ENCODE data around the gene ALCAM.

Gene ALCAM

DNA sequence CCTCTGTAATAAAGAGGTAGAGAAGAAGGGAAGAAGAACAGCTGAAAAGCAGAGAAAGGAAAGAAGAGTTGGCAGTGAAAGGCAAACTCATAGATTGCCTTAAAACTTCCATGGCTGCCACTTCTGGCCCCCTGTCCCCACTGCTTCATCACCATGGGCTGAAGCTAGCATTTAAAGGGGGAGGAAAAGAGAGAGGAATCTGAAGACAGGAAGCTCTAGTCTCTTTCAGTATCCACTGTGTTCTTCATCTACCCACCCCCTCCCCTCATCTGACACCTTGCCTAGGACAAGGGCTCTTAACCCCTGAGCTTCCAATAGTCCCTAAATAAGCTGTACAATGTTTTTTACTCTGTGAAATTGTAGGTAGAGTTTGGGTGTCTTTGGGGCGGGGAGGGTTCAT, 60.6 kb downstream of the ALCAM start:
- DNase-seq (ENCODE audit: low read depth, low spot score): no peak

DNA sequence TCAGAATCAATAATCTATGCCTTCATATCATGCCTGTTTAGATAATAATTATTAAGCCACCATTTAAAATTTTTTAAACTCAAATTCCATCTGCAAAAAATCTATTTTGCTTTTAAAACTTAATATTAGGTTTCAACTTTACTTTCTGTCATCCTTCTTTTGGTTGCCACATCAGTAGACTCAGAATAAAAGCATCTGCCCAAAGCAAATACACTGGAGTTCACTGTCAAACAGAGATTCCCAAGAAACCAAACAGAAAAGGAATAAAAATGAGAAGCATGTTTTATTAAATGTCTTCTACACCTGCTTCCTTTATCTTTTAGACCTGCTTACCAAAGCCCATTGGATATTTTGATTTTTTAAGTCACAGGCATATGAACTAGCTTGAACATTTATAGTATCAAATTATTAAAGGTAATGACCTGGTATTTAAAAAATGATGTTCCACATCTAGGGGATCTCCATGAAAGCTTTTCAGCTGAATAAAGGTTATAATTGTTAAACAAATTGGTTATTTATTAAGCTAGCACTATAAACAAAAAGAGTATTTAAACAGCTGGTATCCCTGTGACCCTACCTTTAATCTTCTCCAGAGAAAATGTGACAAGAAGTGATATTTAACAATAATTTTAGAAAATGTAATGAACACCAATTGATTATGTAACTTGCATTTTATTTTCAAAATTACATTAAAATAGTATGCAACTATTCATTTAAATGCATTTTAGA, 62.5 kb downstream of the ALCAM start:
- no peak for DNase-seq (ENCODE audit: low read depth, low spot score)

DNA sequence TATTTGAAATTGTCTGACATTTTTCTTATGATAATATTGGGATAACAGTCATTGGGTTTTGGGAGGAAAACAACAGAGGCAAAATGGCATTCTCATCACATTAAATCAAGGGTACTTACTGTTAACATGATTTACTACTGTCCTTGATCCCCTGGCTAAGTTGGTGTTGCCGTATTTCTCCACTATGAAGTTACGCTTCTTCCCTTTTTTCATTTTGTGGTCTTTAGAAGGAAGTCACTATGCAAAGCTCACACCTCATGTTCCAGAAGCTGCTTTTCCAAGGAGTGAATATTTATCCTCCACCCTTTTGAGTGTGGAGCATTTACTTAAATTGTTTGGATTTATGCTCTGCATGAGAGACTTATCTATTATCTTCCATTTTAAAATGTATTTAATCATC, 63.7 kb downstream of the ALCAM start:
- no peak for DNase-seq (ENCODE audit: low read depth, low spot score)

DNA sequence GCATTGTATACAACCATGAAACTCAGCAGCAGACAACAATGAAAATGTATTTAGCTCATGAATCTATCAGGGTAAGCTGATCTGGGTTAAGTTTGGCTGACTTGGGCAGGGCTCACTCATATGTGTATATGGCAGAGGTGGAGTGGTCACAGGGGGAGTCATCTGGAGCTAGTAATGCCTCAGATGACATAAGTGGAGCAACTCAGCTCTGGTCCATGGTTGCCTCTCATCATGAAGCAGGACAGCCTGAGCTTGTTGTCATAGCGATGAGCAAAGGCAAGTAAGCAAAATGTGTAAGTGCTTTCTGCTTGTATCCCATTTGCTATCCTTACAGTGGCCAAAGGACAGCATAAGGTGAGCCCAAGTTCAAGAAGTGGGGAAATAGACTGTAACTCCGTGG, 64.5 kb downstream of the ALCAM start:
- DNase-seq (ENCODE audit: low read depth, low spot score): no peak

DNA sequence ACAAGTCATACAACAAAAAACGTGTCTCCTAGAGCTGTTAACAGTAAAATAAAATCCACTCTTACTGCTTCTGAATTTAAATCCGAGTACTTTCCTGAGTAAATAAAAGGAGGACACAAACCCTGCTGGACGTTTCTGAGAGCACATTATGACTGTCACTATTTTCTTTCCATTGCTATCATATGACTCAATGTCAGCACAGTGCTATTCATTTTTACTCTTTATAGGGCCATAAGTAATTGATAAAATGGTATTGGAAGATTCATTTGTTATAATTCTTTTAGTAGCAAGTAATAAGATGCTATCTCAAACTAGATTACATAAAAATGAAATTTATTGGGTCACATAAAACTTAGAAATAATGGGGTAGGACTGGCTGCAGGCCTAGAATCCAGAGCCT, 68.6 kb downstream of the ALCAM start:
- DNase-seq (ENCODE audit: low read depth, low spot score): no peak

DNA sequence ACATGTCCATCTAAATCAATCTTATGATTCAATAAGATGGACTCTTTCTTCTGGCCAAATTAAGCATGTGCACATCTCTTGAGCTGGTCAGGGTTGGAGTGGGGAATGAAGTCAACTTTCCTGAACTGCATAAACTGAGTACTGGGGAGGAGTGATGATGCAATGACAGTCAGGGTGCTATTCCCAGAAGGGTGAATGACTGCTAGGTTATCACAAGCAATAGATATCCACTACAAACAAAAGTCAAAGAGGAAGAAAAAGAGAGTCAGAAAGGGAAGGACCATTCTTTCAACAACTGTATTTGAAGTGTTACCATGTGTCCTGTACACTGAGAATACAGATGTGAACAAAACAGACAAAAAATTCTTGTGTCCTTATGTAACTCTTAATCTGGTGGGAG, 70.0 kb downstream of the ALCAM start:
- DNase-seq (ENCODE audit: low read depth, low spot score): no peak

DNA sequence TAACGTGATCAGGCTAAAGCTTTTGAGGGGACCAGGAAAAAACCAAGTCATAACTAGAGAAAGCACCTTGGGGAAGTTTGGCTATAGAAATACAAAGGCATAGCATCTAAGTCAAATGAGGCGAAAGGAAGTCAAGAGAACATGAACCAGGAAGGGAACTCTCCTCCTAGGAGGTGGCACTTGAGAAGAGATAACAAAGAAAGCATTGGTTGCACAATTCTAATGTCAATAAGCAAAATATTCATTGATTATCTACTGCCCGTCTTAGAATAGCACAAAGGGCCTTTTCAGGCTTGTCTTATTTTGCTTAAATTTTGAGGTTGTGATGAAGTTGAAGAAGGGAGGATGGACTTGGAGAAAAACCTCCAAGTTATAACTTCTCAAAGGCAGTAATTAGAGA, 73.4 kb downstream of the ALCAM start:
- no peak for DNase-seq (ENCODE audit: low read depth, low spot score)

DNA sequence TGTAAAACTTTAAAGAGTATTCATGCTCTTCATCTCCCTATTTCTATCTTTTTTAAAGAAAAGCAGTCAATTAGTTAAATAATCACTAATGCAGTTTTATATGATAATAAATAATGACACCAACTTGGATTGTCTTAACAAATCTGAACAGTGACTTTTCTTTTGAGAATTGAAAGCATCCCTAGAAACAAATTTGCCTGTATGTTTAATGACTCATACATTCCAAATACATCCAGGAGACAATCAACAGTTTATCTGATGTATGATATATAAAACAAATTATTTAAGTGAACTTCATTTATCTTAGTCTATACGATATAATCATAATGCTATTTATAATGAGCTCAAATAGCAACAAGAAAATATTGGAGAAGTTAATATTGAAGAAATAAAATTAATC, 78.0 kb downstream of the ALCAM start:
- DNase-seq (ENCODE audit: low read depth, low spot score): no peak

DNA sequence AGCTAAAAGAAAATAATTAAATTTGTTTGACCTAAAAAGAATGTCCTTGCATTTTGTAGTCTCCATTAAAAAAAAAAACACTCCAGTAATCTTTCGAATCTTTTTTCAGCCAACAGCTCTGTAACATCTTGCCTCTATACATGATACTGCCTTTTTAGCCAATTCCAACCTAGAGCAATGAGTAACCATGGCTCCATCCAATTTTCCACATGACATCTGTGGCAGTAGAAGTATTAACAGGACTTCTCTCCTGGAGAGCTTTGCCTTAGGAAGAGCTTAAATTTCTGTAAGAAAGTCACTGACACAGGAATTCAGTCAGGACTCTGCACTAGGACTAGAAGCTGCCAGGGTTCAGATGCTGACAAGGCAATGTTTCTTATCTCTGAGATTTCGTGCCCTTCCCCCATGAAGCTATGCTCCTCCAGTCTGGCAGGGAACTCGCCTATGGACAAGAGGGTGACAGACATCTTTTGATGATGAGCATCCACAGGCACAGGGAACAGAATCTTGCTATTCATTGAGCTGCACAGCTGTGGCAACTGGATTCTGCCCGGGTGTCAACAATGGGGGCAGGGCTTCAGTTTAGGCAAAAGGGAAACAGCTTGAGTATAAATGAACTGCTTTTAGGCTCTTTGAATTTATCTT, 81.8 kb downstream of the ALCAM start:
- peak; percentile 13 for DNase-seq (ENCODE audit: low read depth, low spot score)

DNA sequence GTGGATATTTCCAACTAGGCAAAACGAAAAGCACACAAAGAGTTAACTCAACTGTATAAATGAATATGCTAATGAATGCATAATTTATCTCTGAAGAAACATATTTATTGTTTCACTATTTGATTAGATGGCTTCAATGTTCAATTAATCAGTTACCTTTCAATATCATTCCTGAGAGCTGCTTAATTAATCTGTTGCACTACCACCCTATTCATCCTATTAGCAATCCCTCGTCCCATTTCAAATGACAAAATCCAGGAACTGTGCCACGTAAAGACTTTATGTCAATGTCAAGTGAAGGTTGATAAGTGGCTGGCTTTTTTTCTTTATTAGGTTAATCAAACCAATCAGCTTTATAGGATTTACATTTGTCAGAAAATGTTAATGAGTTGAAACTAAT, 82.7 kb downstream of the ALCAM start:
- DNase-seq (ENCODE audit: low read depth, low spot score): no peak

DNA sequence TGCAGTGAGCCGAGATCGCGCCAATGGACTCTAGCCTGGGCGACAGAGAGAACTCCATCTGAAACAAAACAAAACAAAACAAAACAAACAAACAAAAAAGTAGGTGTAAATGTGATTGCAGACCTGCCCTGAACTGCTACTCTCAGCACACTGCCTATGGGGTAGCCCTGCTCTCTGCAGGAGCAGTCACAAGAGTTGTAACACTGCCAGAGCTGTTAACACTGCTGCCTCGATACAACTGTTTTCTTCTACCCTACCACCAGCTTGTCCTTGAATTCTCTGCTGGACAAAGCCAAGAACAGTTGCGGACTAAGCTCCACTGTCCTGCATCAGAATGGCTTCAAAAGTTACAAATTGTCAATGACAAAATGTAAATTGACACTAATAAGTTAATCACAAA, 89.3 kb downstream of the ALCAM start:
- no peak for DNase-seq (ENCODE audit: low read depth, low spot score)

DNA sequence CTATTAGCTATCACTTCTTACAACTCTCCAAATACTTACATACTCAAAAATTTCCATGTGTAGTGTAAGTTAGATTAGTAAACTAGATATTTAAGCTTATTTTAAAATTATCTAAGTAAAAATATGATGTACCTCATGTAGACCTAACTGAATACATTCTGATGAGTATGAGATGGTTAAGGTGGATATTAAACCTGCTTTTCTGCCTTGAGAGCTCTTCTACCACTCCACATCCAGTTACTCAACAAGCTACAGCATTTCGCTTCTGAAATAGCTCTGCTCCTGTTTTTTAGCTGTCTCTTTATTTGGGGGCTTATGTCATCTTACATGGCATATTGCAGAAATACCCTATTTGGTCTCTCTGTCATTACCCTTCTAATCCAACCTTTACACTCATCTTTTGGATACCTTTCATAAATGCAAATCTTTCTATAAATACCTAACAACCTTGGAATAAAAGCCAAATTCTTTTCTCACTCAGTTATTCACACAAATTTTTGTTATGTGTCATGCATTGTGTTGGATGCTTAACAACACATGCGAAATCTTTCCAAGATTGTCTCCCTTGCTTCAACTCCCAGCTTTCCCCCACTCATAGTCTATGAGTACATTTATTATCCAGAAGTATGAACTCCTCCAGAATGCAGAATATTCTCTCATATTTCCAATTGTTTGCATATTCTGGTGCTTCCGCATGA, 92.0 kb downstream of the ALCAM start:
- DNase-seq (ENCODE audit: low read depth, low spot score): peak; percentile 43

DNA sequence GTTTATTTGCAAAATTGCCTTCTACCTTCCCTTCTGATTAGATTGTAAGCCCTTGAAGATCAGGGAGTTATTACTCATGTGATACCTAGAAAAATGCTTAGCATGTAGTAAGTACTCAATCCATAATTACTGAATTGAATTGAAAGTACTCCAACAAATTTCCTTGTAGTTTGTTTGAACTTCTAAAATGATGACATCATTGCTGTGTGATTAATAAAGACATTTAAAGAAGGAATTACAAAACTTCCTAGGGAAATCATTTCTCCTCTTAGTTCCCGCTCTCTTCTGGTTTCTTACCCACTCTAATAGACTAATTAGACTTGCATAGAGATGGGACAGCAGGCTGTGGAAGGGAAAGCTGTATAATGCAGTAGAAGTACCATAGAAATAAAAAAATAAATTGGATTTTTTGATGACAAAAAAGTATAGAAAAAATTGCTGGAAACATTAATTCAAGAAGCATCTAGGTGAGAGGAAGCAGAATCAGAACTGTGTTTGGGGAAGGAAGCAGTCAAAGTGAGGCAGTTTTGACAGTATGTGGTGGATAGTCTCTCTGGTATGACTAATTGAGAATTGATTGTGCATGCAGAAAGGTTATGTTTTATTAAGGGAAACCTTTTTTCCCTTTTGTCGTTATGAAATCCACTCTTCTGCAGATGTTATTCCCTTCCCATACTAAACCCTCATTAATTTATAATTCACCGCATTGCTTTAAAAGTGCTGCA, 93.0 kb downstream of the ALCAM start:
- DNase-seq (ENCODE audit: low read depth, low spot score): no peak

DNA sequence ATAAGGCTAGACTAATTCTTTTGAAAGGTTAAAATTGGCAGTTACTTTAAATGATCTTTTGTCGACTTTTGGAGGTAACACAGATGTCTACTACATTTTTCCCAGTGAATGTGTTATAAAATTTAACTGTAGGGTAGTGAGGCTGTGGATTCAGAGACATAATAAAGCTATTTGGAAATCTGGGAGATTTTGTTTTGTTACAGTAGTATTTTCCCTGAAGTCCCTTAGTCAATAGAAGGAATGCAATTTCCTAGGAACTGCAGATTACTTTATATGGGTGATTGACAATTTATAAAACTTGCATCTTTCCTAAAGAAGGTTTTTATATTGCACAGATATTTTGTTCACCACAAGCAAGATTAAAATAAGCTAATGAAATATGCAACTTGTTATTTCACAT, 96.9 kb downstream of the ALCAM start:
- no peak for DNase-seq (ENCODE audit: low read depth, low spot score)

DNA sequence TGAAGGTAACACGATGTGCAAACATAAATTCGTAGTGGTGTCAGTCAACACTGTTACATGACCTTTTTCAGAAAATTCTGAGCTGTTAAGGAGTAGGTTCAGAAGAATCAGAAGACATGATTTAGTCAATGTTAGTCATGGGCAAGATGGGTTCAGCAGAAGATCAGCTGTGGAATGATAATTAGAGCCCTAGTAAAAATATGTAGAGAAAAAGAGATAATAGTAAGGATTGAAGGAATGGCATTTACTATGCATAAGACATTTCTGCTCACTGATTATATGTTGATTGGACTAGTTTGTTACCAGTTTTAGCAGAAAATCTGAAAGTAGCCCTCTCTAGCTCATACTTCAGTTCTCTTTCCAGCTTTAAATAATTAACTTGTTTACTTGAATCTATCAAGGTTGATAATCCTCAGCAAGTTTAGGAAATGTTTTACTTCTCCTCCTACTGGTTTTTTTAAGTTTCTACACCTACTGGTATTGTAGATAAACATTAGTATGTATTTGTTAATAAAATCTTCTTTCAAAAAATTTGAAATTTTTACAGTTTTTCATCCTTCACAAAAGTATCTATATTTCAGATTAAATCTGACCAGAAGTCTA, 98.6 kb downstream of the ALCAM start:
- no peak for DNase-seq (ENCODE audit: low read depth, low spot score)

DNA sequence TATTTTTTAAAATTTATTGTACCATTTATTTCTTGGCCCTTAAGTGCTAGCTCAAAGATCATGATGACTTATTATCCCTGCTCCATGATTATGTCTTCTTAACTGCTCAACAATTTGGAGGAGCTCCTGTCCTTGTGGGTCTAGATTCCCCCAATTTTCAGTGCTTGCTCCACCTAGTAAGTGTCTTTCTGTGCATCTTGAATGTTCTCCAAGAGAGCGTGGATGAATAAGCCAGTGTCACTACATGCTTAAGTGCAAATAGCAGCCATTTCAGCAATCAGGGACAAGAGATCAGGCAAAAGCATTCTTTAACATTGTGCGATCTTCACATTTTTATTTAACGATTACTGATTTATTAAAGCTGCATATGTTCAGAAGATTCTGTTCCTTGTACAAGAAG, 99.4 kb downstream of the ALCAM start:
- DNase-seq (ENCODE audit: low read depth, low spot score): no peak

DNA sequence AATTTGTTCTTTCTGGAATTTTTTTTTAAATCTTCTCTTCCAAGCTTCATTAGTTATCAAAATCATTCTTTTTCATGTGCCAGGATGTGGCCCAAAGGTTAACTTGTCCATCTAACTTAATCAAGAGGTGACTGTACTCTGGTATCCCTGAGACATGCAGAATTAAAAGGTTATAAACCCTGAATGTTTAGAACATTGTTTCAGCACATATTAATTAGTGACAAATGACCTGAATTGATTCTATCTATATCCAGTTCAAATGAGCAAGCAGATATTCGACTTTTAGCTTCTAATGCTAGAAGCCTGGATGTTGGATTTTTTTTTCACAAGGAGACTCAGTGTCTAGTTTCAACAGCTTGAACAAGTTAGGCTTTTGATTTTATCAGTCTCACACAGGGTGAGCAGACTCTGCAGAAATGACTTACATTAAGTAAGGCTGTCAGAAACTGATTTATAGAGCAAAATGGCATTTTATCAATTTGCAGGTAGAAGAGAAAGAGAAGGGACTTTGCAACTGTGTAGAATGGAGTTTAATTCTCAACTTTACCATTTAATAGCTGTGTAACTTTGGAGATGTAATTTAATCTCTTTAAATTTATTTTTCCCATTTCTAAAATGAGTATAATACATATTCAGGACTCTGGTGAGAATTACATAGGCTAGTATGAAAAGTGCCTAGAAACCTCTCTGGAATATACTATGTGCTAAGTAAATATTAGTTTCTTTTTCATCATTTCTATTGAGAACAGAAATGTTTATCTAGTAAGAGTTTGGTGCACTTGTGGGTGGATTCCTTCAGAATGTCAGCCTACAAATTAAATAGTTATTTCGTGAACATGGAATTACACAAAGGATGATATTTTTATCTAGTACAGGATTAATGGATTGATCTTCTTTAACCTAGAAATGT, 100.0 kb downstream of the ALCAM start:
- no peak for DNase-seq (ENCODE audit: low read depth, low spot score)

DNA sequence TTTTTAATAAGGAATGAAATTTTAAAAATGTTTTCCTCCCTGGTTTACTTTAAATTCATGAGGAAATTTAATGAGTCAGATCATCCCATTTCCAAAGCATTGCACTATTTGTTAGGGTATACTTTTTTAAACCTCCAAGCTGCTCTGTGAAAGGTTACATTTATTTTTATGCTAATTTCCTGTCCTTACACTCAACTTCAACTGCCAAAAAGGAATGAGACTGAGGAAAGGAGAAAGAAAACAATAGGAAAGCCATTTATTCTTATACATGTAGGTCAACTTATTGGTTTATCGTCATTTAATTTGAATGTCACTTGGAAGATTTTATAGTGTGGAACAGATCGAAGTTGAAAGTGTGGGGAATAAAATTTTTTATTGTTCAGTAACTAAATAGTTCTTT, 104.1 kb downstream of the ALCAM start:
- DNase-seq (ENCODE audit: low read depth, low spot score): no peak

DNA sequence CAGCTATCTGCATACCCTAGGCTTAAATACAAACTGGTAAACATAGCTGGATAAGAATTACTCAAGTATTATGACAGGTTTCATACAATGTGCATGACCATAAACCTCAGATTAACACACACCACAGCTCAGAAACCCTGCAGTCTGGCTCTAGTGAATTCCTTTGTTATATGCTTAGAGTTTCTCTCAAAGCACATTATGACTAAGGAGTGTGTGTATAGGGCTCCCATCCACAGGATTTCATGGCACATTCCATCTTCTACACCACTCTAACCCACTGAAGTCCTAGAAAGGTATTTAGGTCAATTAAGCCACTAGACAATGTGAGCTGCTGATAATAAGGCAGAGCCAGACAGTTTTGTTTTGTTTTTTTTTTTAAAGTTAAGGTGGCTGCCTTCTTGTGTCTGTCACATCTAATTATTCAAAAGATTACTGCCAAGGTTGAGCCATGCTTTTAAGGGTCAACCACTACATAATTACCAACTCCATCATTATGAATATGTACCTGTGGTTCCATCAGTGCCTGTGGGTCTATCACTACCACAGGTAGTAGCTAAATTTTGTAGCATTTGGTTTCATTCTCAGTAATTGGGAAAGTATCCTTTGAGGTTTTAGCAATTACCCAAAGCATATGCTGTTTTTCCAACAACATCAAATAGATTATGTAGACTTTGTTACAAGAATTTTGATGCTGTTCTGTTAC, 107.0 kb downstream of the ALCAM start:
- peak; percentile 94 for DNase-seq (ENCODE audit: low read depth, low spot score)

DNA sequence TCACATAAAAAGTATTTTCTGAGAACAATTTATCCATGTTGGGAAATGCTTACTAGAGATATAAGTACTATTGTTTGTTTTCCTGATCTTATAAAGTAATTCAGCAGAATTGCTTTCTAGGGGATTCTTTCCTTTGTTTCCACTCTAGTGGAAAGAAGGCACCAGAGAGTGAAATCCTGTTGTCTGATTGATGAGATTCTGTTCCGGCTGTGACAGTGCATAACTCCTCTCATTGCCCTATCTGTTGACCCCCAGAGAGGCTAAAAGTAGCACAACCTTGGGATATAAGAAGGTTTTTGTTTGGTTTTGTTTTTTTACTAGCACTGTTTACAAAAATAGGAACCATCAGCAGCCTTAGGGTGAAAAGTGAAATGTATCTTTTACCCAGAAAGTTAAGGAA, 114.1 kb downstream of the ALCAM start:
- no peak for DNase-seq (ENCODE audit: low read depth, low spot score)
